GM12864 (cell line): ENCODE results near the gene PDLIM7.

Source experiments
- DNase-seq: peaks from one replicate; pipeline ENCODE4 v3.0.0-alpha.2; 2011; ENCODE audit warnings: low read depth
- H3K4me3 ChIP-seq: 2 replicates; pipeline ENCODE4 v1.5.1; 2011; ENCODE audit warnings: mild to moderate bottlenecking, low read depth, low read length, control low read depth
- TF ChIP-seq, protein P1 (sequence below): IDR thresholded peaks from 2 replicates; pipeline ENCODE4 v1.5.1; 2011; ENCODE audit warnings: low read depth, mild to moderate bottlenecking, moderate library complexity, low read length, control low read depth, inconsistent platforms; ENCODE audit errors: missing control alignments

The PDLIM7 gene

GRCh38 chr5:177507165-177507564, 9.8 kb upstream of the PDLIM7 start:
- TF ChIP-seq, protein P1, sequence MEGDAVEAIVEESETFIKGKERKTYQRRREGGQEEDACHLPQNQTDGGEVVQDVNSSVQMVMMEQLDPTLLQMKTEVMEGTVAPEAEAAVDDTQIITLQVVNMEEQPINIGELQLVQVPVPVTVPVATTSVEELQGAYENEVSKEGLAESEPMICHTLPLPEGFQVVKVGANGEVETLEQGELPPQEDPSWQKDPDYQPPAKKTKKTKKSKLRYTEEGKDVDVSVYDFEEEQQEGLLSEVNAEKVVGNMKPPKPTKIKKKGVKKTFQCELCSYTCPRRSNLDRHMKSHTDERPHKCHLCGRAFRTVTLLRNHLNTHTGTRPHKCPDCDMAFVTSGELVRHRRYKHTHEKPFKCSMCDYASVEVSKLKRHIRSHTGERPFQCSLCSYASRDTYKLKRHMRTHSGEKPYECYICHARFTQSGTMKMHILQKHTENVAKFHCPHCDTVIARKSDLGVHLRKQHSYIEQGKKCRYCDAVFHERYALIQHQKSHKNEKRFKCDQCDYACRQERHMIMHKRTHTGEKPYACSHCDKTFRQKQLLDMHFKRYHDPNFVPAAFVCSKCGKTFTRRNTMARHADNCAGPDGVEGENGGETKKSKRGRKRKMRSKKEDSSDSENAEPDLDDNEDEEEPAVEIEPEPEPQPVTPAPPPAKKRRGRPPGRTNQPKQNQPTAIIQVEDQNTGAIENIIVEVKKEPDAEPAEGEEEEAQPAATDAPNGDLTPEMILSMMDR, result peak; percentile 49
- DNase-seq, result no peak
- peak overlapping the region; percentile 62 for H3K4me3 ChIP-seq

GRCh38 chr5:177505075-177505474, 7.7 kb upstream of the PDLIM7 start:
- DNase-seq, result no peak
- TF ChIP-seq, protein P1, result no peak
- H3K4me3 ChIP-seq, result no peak overlapping the region

DNA sequence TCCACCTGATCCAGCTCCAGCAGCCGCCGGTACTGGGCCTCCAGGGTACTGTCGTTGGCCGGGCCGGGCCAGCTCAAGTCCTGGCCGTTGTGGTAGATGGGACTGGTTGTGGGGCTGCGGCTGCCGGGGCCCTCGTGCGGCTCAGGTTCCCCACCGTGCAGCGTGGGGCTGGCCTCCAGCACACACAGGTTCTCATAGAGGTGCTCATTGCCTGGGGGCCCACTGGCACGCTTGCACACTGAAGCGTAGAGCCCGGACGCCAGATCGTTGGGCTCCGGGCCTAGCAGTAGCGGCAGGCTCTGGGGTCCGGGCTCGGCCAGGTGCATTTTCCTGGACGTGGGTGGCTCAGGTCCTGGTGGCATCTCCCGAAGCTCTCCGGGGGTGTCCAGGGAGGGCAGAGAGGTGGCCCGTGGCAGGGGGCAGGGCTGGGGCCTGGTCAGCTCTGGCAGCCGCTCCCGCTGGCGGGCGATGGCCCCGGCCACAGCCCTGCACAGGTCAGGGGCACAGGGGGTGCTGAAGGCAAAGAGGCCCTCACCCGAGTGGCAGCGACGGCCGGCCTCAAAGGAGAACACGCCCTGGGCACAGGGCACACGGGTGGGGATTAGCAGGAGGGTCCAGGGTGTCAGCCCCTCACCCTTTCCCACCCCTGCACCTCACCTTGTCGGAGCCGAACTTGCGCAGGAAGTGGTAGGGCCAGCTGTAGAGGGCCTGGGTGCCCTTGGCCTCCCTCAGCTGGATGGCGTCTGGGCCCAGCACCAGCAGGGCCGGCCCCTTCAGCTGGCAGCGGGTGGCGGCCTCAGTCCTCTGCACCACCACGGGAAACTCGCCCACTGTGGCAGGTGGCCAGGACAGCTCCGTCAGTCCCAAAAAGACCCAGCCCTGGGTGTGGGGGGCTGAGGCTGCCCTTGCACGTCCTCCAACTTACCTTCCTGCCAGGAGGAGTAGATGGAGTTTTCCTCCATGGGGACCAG, 7.0 kb upstream of the PDLIM7 start:
- H3K4me3 ChIP-seq, result no peak overlapping the region
- TF ChIP-seq, protein P1, result no peak
- no peak for DNase-seq

- TF ChIP-seq, protein P1, result no peak
Measured at GRCh38 chr5:177503351-177504085, 6.1 kb upstream of the PDLIM7 start.

GRCh38 chr5:177502886-177503285, 5.5 kb upstream of the PDLIM7 start:
- no peak for DNase-seq
- no peak overlapping the region for H3K4me3 ChIP-seq
- TF ChIP-seq, protein P1, result no peak

More at GRCh38 chr5:177503351-177504085, 6.1 kb upstream of the PDLIM7 start:
- H3K4me3 ChIP-seq, result no peak overlapping the region
- no peak for DNase-seq

- no peak overlapping the region for H3K4me3 ChIP-seq
- DNase-seq, result no peak
- TF ChIP-seq, protein P1, result no peak
Measured at GRCh38 chr5:177501874-177502678, 4.7 kb upstream of the PDLIM7 start.
